Neuronal stem cell (in vitro differentiated cells): ENCODE measurements around the gene CKLF.

Experiments used
- DNase-seq: peaks from one replicate; pipeline ENCODE4 v3.0.0-alpha.2; 2013; ENCODE audit warnings: low spot score
- H2AFZ ChIP-seq: one replicate; pipeline ENCODE4 v1.6.1; 2013; ENCODE audit warnings: mild to moderate bottlenecking, low read length, inconsistent platforms
- H2AK5ac ChIP-seq: 2 replicates; pipeline ENCODE4 v1.6.1; 2013; ENCODE audit warnings: low read depth, mild to moderate bottlenecking, inconsistent platforms, low read length, moderate library complexity, mixed read lengths
- H2BK120ac ChIP-seq: 2 replicates; pipeline ENCODE4 v1.6.1; 2013; ENCODE audit warnings: low read depth, mild to moderate bottlenecking, inconsistent platforms, low read length, moderate library complexity, mixed read lengths
- H2BK12ac ChIP-seq: one replicate; pipeline ENCODE4 v1.6.1; 2013; ENCODE audit warnings: low read length, inconsistent platforms
- H2BK15ac ChIP-seq: 2 replicates; pipeline ENCODE4 v1.6.1; 2013; ENCODE audit warnings: mild to moderate bottlenecking, low read length, inconsistent platforms, mixed read lengths
- H2BK5ac ChIP-seq: one replicate; pipeline ENCODE4 v1.6.1; 2013; ENCODE audit warnings: inconsistent platforms, mild to moderate bottlenecking, low read length, moderate library complexity
- H3K14ac ChIP-seq: one replicate; pipeline ENCODE4 v1.6.1; 2013; ENCODE audit warnings: low read length, inconsistent platforms
- H3K18ac ChIP-seq: 2 replicates; pipeline ENCODE4 v1.6.1; 2013; ENCODE audit warnings: low read length, inconsistent platforms
- H3K23ac ChIP-seq: 2 replicates; pipeline ENCODE4 v1.6.1; 2013; ENCODE audit warnings: low read depth, mild to moderate bottlenecking, mixed read lengths, low read length, inconsistent platforms; ENCODE audit not compliant: poor library complexity
- H3K27ac ChIP-seq: replicated peaks from 3 replicates; pipeline ENCODE4 v1.5.1; 2013; ENCODE audit warnings: low read length, inconsistent platforms
- H3K27me3 ChIP-seq, 3 experiments: 2 replicates each; pipeline ENCODE4 v1.6.1; 2013; ENCODE audit warnings: low read length in 3 of 3, mild to moderate bottlenecking in 2 of 3, inconsistent platforms in 1 of 3, low read depth in 1 of 3, mixed read lengths in 1 of 3, moderate library complexity in 1 of 3; ENCODE audit not compliant: control insufficient read depth in 3 of 3, insufficient read depth in 3 of 3
- H3K36me3 ChIP-seq, 2 donors: replicated peaks in 1 of 2; 2 replicates each; pipeline ENCODE4 v1.6.1; 2013; ENCODE audit warnings: low read length in 2 of 2; ENCODE audit not compliant: control insufficient read depth in 2 of 2, insufficient read depth in 2 of 2
- H3K4ac ChIP-seq: 2 replicates; pipeline ENCODE4 v1.6.1; 2013; ENCODE audit warnings: inconsistent platforms, mild to moderate bottlenecking, low read length, moderate library complexity
- H3K4me1 ChIP-seq, 2 donors: 1 replicate in 1 of 2; 2 replicates in 1 of 2; pipeline ENCODE4 v1.6.1; 2013; ENCODE audit warnings: low read length in 2 of 2, low read depth in 1 of 2; ENCODE audit not compliant: control insufficient read depth in 2 of 2, insufficient read depth in 1 of 2
- H3K4me2 ChIP-seq: one replicate; pipeline ENCODE4 v1.6.1; 2013; ENCODE audit warnings: mild to moderate bottlenecking, low read length, inconsistent platforms; ENCODE audit not compliant: insufficient read depth, poor library complexity, severe bottlenecking
- H3K4me3 ChIP-seq, 2 donors: 2 replicates each; pipeline ENCODE4 v1.5.1; 2013; ENCODE audit warnings: low read length in 2 of 2, mild to moderate bottlenecking in 2 of 2, inconsistent platforms in 1 of 2, moderate library complexity in 1 of 2
- H3K79me1 ChIP-seq: one replicate; pipeline ENCODE4 v1.6.1; 2013; ENCODE audit warnings: low read depth, mild to moderate bottlenecking, inconsistent platforms, low read length, moderate library complexity
- H3K9ac ChIP-seq: one replicate; pipeline ENCODE4 v1.6.1; 2013; ENCODE audit warnings: mild to moderate bottlenecking, low read depth, low read length, inconsistent platforms; ENCODE audit not compliant: poor library complexity
- H3K9me3 ChIP-seq, 2 donors: replicated peaks in 1 of 2; 2 replicates each; pipeline versions ENCODE3 to v1.6.1; 2013; ENCODE audit warnings: low read length in 2 of 2, mild to moderate bottlenecking in 2 of 2, inconsistent platforms in 1 of 2, low read depth in 1 of 2, mixed read lengths in 1 of 2, moderate library complexity in 1 of 2; ENCODE audit not compliant: control insufficient read depth in 2 of 2, insufficient read depth in 1 of 2
- H4K8ac ChIP-seq: one replicate; pipeline ENCODE4 v1.6.1; 2013; ENCODE audit warnings: low read depth, mild to moderate bottlenecking, inconsistent platforms, low read length, moderate library complexity
- H4K91ac ChIP-seq: one replicate; pipeline ENCODE4 v1.6.1; 2013; ENCODE audit warnings: low read length, low read depth, mild to moderate bottlenecking, inconsistent platforms; ENCODE audit not compliant: poor library complexity
- WGBS, 2 donors: extraction: QIAGEN DNeasy Blood & Tissue Kit; methylation state at CpG; one replicate each; pipeline ENCODE4 v1.1.7; 2013; ENCODE audit warnings: missing lambda C conversion rate in 2 of 2, mixed read lengths in 1 of 2; ENCODE audit not compliant: insufficient read length in 2 of 2, insufficient replicate concordance in 1 of 2; ENCODE audit errors: extremely low coverage in 2 of 2; 5-methylcytosine and 5-hydroxymethylcytosine counted together

CKLF gene

GRCh38 chr16:66576296-66576695 is 23.9 kb downstream of the CKLF start:
- Histone ChIP-seq H3K9ac (no peak overlapping the region), H2BK12ac (no peak overlapping the region), H3K4me2 (no peak overlapping the region), H3K4me3 (no peak overlapping the region), H3K9me3 (no peaks in the 10 kb centered on the region), H4K8ac (no peak overlapping the region), H2AK5ac (no peak overlapping the region), H3K27me3 (peaks cover 0 to 18% (median 14%) of the 10 kb centered on the region in 3 experiments), H3K27ac (no peak overlapping the region), H3K4ac (no peak overlapping the region), H3K79me1 (no peaks in the 10 kb centered on the region), H2BK120ac (no peak overlapping the region), H2BK5ac (no peak overlapping the region), H3K23ac (no peak overlapping the region), H3K36me3 (no peaks in the 10 kb centered on the region), H2BK15ac (no peak overlapping the region), H3K4me1 (peaks cover 8 to 10% of the 10 kb centered on the region in 2 donors), H3K14ac (no peak overlapping the region), H2AFZ (no peak overlapping the region), H3K18ac (no peak overlapping the region), H4K91ac (no peak overlapping the region)
- no peak for DNase-seq
- no CpG with 5 or more reads among the region's 5 CpGs for WGBS, 2 donors

GRCh38 chr16:66578651-66579531 is 26.5 kb downstream of the CKLF start, which contains the start of gene CMTM2:
Gene CMTM2, plus strand, starts transcription at chr16:66579463. Its CDS starts 145 bp downstream, at chr16:66579608.
- Histone ChIP-seq H3K79me1 (no peaks in the 10 kb centered on the region), H3K4me3 (peak within 1 kb of the TSS in 1 of 2 donors; percentile 40), H3K27ac (no peak within 1 kb of the TSS), H2BK5ac (no peak within 1 kb of the TSS), H2AK5ac (peak within 1 kb of the TSS; percentile 85), H3K4me1 (peaks cover 13% of the 10 kb centered on the region in 2 donors), H4K91ac (no peak within 1 kb of the TSS), H2AFZ (peak within 1 kb of the TSS; percentile 42), H3K14ac (no peak within 1 kb of the TSS), H3K9me3 (no peaks in the 10 kb centered on the region), H3K36me3 (no peaks in the 10 kb centered on the region), H3K4ac (no peak within 1 kb of the TSS), H4K8ac (no peak within 1 kb of the TSS), H3K4me2 (no peak within 1 kb of the TSS), H3K23ac (no peak within 1 kb of the TSS), H3K27me3 (peaks cover 0 to 18% (median 14%) of the 10 kb centered on the region in 3 experiments), H3K9ac (no peak within 1 kb of the TSS), H2BK120ac (no peak within 1 kb of the TSS), H2BK12ac (peak within 1 kb of the TSS; percentile 93), H3K18ac (peak within 1 kb of the TSS; percentile 83), H2BK15ac (peak within 1 kb of the TSS; percentile 87)
- DNase-seq, result no peak
- no CpG with 5 or more reads among the region's 77 CpGs for WGBS, 2 donors

GRCh38 chr16:66580605-66581209 is 28.3 kb downstream of the CKLF start:
- Histone ChIP-seq H4K91ac (no peak overlapping the region), H3K27me3 (peaks cover 0 to 18% (median 12%) of the 10 kb centered on the region in 3 experiments), H3K4ac (no peak overlapping the region), H3K79me1 (no peaks in the 10 kb centered on the region), H3K4me3 (no peak overlapping the region), H2BK120ac (no peak overlapping the region), H2AK5ac (no peak overlapping the region), H2BK5ac (no peak overlapping the region), H3K18ac (no peak overlapping the region), H3K27ac (no peak overlapping the region), H3K4me1 (peaks cover 13% of the 10 kb centered on the region in 2 donors), H3K9me3 (no peaks in the 10 kb centered on the region), H3K23ac (no peak overlapping the region), H3K9ac (no peak overlapping the region), H4K8ac (no peak overlapping the region), H3K4me2 (no peak overlapping the region), H3K36me3 (no peaks in the 10 kb centered on the region), H3K14ac (no peak overlapping the region), H2BK12ac (no peak overlapping the region), H2AFZ (peak overlapping the region; percentile 62), H2BK15ac (no peak overlapping the region)
- DNase-seq, result peak; percentile 15
- no CpG with 5 or more reads among the region's 4 CpGs for WGBS, 2 donors
